Activated naive CD8-positive, alpha-beta T cell treated with anti-CD3 and anti-CD28 coated beads, Interleukin-2, amount 50 U/mL, for 16 hours (primary cell): ENCODE results near the gene NTNG2.

ENCODE experiments used
- DNase-seq: peaks from one replicate; pipeline ENCODE4 v3.0.0-alpha.2; 2020; ENCODE audit warnings: low read depth, low spot score

NTNG2 gene

GRCh38 chr9:132171702-132172101 lies 9.8 kb downstream of the NTNG2 start:
- no peak for DNase-seq

- no peak for DNase-seq
Measured at GRCh38 chr9:132172185-132172584, 10.3 kb downstream of the NTNG2 start.

GRCh38 chr9:132175431-132175830 lies 13.6 kb downstream of the NTNG2 start:
- no peak for DNase-seq

- DNase-seq, result no peak
Measured at GRCh38 chr9:132176338-132176737, 14.5 kb downstream of the NTNG2 start.

- DNase-seq, result no peak
Measured at GRCh38 chr9:132181796-132182313, 20.0 kb downstream of the NTNG2 start.

GRCh38 chr9:132182314-132183091 lies 20.6 kb downstream of the NTNG2 start:
- DNase-seq, result no peak

GRCh38 chr9:132183134-132183533 lies 21.3 kb downstream of the NTNG2 start:
- DNase-seq, result no peak

GRCh38 chr9:132183715-132184114 lies 21.9 kb downstream of the NTNG2 start:
- no peak for DNase-seq

- DNase-seq, result no peak
Measured at GRCh38 chr9:132184124-132184523, 22.3 kb downstream of the NTNG2 start.

GRCh38 chr9:132185073-132186009 lies 23.5 kb downstream of the NTNG2 start:
- DNase-seq, result no peak

- no peak for DNase-seq
Measured at GRCh38 chr9:132187121-132187620, 25.3 kb downstream of the NTNG2 start.

- DNase-seq, result no peak
Measured at GRCh38 chr9:132190966-132191365, 29.1 kb downstream of the NTNG2 start.

- DNase-seq, result no peak
Measured at GRCh38 chr9:132192728-132193127, 30.9 kb downstream of the NTNG2 start.

- no peak for DNase-seq
Measured at GRCh38 chr9:132193227-132194124, 31.6 kb downstream of the NTNG2 start.

GRCh38 chr9:132194508-132194907 lies 32.6 kb downstream of the NTNG2 start:
- DNase-seq, result no peak

GRCh38 chr9:132197315-132197714 lies 35.5 kb downstream of the NTNG2 start:
- DNase-seq, result no peak

- no peak for DNase-seq
Measured at GRCh38 chr9:132197856-132198550, 36.1 kb downstream of the NTNG2 start.

GRCh38 chr9:132199056-132199455 lies 37.2 kb downstream of the NTNG2 start:
- DNase-seq, result no peak

GRCh38 chr9:132200706-132201105 lies 38.8 kb downstream of the NTNG2 start:
- no peak for DNase-seq

- no peak for DNase-seq
Measured at GRCh38 chr9:132201139-132201538, 39.3 kb downstream of the NTNG2 start.
